Gastroesophageal sphincter (tissue), 4 donors: ENCODE measurements around the gene ARID1B. TPM values are rescaled to one million over a fixed set of nuclear protein-coding genes. Genes with fewer than 3 reads are reported as not detected.

Source experiments
- ATAC-seq: fragments of 150-250 bp; one replicate; pipeline ENCODE4 v1.9.1; 2016; ENCODE audit warnings: mild to moderate bottlenecking, moderate library complexity
- H3K27ac ChIP-seq, 4 donors: fragments of 200-600 bp; sonication (generic) in 3 of 4; 1 replicate in 3 of 4; 2 replicates in 1 of 4; pipeline ENCODE4 v1.5.1; 2016 to 2019
- H3K27me3 ChIP-seq: fragments of 200-600 bp; sonication (generic); one replicate; pipeline ENCODE4 v1.5.1; 2019
- H3K36me3 ChIP-seq, 2 donors: fragments of 200-600 bp; sonication (generic); one replicate each; pipeline ENCODE4 v1.5.1; 2019; ENCODE audit warnings: control low read depth in 1 of 2
- H3K4me1 ChIP-seq, 3 donors: fragments of 200-600 bp; sonication (generic); 1 replicate in 2 of 3; 2 replicates in 1 of 3; pipeline ENCODE4 v1.5.1; 2016 to 2019; ENCODE audit warnings: control low read depth in 2 of 3
- H3K4me3 ChIP-seq, 2 donors: fragments of 200-600 bp; sonication (generic); one replicate each; pipeline ENCODE4 v1.5.1; 2019; ENCODE audit warnings: mild to moderate bottlenecking in 1 of 2, moderate library complexity in 1 of 2
- H3K9me3 ChIP-seq, 3 donors: fragments of 200-600 bp; sonication (generic); one replicate each; pipeline ENCODE4 v1.5.1; 2017 to 2019; ENCODE audit warnings: control low read depth in 2 of 3
- EP300 ChIP-seq: sonication (generic); formaldehyde crosslinking; IDR thresholded peaks from one replicate; pipeline ENCODE4 v1.6.1; 2017; ENCODE audit warnings: antibody characterized with exemption, mild to moderate bottlenecking
- POLR2A ChIP-seq, 2 donors: fragments of 450-650 bp; IDR thresholded peaks; one replicate each; pipeline ENCODE4 v1.6.1; 2017; ENCODE audit warnings: antibody characterized with exemption in 2 of 2, mild to moderate bottlenecking in 2 of 2, moderate library complexity in 1 of 2
- POLR2AphosphoS5 ChIP-seq: sonication (generic); formaldehyde crosslinking; IDR thresholded peaks from one replicate; pipeline ENCODE4 v1.6.1; 2017; ENCODE audit warnings: antibody characterized with exemption
- WGBS, 2 donors: methylation state at CpG; one replicate each; pipeline ENCODE4 v1.1.5; 2018; ENCODE audit warnings: low coverage in 1 of 2; 5-methylcytosine and 5-hydroxymethylcytosine counted together
- total RNA-seq, 4 donors: library from RNA; depleted of rRNA; stranded (reverse); fragments of >200 nt; gene quantifications; one replicate each; pipeline ENCODE4 v1.1.0, GENCODE V29; 2016
- TF ChIP-seq, protein P1 (sequence below), 4 experiments: fragments of 200-600 bp in 2 of 4; fragments of 450-650 bp in 2 of 4; sonication (generic) in 1 of 4; IDR thresholded peaks; one replicate each; pipeline ENCODE4 v1.5.1; 2017 to 2019; ENCODE audit warnings: antibody characterized with exemption in 4 of 4, mild to moderate bottlenecking in 2 of 4, moderate library complexity in 2 of 4

Gene ARID1B
- total RNA-seq, 4 donors from 2014 or later = 40.0 to 106 (median 79.7) TPM

DNA sequence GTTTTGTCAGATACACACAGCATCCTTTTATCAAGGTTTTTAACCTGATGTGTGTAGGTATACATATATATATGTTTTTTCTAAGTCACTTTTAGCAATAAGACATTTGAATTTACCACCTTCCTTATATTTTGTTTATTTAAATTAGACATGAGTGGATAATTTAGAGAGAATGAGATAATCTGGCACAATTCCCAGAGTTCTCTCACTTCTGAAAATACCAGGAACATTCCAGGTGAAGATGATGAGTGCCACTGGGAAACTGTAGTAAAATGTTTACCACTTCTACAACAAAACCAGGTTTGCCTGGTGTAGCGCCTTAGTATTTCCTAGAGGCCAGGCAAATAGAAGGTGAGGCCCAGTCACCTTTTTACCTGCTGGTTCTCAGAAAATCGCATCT lies 356.7 kb downstream of the ARID1B start:
- WGBS, 2 donors = 83% methylated on average over 2 of the region's 2 CpGs
- TF ChIP-seq EP300 (no peak), POLR2AphosphoS5 (no peak), POLR2A (IDR thresholded peaks at IDR 0.05) (no peak)
- TF ChIP-seq, protein P1, sequence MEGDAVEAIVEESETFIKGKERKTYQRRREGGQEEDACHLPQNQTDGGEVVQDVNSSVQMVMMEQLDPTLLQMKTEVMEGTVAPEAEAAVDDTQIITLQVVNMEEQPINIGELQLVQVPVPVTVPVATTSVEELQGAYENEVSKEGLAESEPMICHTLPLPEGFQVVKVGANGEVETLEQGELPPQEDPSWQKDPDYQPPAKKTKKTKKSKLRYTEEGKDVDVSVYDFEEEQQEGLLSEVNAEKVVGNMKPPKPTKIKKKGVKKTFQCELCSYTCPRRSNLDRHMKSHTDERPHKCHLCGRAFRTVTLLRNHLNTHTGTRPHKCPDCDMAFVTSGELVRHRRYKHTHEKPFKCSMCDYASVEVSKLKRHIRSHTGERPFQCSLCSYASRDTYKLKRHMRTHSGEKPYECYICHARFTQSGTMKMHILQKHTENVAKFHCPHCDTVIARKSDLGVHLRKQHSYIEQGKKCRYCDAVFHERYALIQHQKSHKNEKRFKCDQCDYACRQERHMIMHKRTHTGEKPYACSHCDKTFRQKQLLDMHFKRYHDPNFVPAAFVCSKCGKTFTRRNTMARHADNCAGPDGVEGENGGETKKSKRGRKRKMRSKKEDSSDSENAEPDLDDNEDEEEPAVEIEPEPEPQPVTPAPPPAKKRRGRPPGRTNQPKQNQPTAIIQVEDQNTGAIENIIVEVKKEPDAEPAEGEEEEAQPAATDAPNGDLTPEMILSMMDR (IDR thresholded peaks at IDR 0.05) = no peak
- Histone ChIP-seq H3K27ac (peak overlapping the region in 2 of 4 donors; percentile 33 to 42), H3K36me3 (peaks cover 0 to 38% of the 10 kb centered on the region in 2 donors), H3K4me3 (no peak overlapping the region), H3K9me3 (no peaks in the 10 kb centered on the region), H3K27me3 (no peaks in the 10 kb centered on the region), H3K4me1 (peaks cover 0 to 21% (median 3%) of the 10 kb centered on the region in 3 donors)
- no peak for ATAC-seq

DNA sequence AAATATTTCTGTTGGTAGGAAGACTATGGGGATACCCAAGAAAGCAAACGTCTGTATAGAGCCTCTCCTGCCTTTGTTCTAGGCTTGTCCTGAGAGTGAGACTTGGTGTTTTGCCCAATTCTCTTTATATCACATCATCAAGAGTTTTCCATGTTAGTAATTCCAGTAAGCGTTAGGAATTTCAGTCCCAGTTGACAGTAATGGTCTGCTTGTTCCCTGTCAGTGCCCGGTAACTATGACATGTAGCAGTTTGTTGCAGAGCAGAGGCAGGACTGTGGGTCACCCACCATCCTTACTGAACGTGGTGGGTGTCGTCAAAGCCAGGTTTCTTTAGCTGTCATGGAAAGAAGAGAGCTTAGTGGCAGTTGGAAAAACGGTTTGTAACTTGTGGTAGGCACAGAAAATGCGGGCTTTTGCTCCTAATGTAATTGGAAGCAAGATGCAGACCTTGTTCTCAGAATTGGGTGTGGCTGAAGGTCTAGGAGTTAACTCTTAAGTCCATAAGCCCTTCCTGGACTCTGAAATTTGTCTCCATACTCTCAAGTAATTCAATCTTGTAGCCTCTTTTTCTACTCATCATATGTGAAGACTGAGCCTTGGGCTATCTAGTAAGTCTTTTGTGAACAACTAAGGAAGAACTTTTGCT lies 357.3 kb downstream of the ARID1B start:
- TF ChIP-seq POLR2AphosphoS5 (peak; percentile 78), POLR2A (IDR thresholded peaks at IDR 0.05) (no peak)
- 33 to 53% methylated on average over 6 to 7 of the region's 7 CpGs for WGBS, 2 donors
- Histone ChIP-seq H3K27ac (peak overlapping the region in 3 of 4 donors; percentile 12 to 42 (median 33)), H3K4me3 (no peak overlapping the region), H3K27me3 (no peaks in the 10 kb centered on the region), H3K4me1 (peaks cover 0 to 19% (median 3%) of the 10 kb centered on the region in 3 donors), H3K36me3 (peaks cover 0 to 43% of the 10 kb centered on the region in 2 donors), H3K9me3 (no peaks in the 10 kb centered on the region)
- ATAC-seq = no peak

DNA sequence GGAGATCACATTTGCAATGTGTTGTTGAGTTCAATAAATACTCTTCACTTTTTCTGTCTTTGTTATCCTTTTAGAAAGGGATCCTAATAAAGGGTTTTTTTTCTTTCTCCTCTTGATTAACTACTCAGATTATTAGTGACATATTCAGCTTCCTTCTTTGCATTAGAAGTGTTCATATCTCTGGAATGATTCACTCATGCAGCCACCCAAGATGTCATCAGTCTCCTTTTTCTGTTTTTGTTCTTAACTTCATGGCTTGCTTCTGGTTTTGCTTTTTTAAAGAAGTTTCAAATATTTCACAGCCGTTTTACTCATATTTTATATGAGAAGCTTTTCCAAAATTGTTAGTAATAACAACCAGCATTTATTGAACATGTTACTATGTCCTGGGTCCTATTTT lies 358.5 kb downstream of the ARID1B start:
- Histone ChIP-seq H3K36me3 (peaks cover 0 to 53% of the 10 kb centered on the region in 2 donors), H3K9me3 (no peaks in the 10 kb centered on the region), H3K4me1 (peaks cover 0 to 14% (median 3%) of the 10 kb centered on the region in 3 donors), H3K27me3 (no peaks in the 10 kb centered on the region), H3K27ac (no peak overlapping the region), H3K4me3 (no peak overlapping the region)
- ATAC-seq = no peak
- TF ChIP-seq POLR2AphosphoS5 (no peak), POLR2A (IDR thresholded peaks at IDR 0.05) (no peak)
- 38 to 67% methylated on average over 1 of the region's 1 CpG for WGBS, 2 donors

DNA sequence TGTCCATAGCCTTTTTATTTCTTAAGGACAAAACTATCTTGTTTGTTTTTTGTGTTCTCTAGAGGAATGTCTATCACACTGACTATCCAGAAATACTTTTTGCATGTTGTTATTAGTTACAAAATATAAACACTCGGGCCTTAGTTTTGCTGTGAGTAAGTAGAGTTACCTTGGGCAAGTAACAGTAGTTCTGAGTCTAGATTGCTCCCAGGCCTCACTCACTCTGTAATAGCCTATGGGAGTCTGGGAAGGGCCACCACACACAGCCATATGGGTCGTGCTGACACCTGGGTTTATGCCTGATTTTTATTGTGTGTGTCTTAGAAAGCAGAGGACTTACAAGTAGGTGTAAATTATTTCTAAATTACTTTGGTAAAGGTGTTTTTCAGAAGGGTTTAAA lies 360.3 kb downstream of the ARID1B start:
- peaks cover 0 to 14% (median 3%) of the 10 kb centered on the region in 3 donors for H3K4me1 ChIP-seq
- WGBS, 2 donors = 80% methylated on average over 2 of the region's 2 CpGs
- TF ChIP-seq EP300 (no peak), POLR2AphosphoS5 (no peak), POLR2A (IDR thresholded peaks at IDR 0.05) (no peak)
- TF ChIP-seq, protein P1 (IDR thresholded peaks at IDR 0.05) = no peak
- H3K9me3 ChIP-seq = no peaks in the 10 kb centered on the region
- no peak for ATAC-seq
- H3K27ac ChIP-seq = no peak overlapping the region
- no peak overlapping the region for H3K4me3 ChIP-seq
- H3K27me3 ChIP-seq = no peaks in the 10 kb centered on the region
- peaks cover 0 to 60% of the 10 kb centered on the region in 2 donors for H3K36me3 ChIP-seq

DNA sequence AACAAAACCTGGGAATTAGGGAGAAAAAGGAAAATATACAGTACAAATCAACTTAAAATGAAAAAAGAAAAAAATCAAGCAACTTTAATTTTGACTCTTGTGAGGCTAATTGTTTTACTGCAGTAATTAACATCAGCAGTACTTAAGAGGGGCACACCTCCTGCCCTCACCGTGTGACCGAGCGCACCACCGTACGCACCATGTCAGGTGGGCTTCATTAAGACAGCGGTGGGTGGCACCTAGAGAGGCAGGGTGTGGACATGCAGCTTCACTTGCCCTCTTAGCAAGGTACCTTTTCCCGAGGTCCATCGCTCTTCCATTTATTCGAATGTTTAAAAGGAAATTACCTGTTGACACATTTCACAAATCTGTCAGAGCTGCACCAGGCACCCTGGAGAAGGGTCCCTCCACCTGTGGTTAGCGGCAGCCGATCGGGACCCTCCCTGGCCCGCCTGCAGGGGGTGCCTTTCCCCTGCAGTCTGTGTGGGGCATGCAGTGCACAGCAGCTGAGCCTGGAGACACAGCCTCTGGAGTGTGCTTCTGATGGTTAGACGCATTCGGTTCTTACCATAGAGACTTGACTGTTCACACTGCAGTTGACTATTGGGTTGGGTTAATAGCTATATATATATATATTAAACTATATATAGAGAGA lies 362.0 kb downstream of the ARID1B start:
- no peak for TF ChIP-seq POLR2A (IDR thresholded peaks at IDR 0.05)
- TF ChIP-seq, protein P1 (IDR thresholded peaks at IDR 0.05) = peak in 1 of 4 experiments; percentile 33
- peaks cover 0 to 43% of the 10 kb centered on the region in 2 donors for H3K36me3 ChIP-seq

More for the DNA sequence above, 362.0 kb downstream of the ARID1B start:
- Histone ChIP-seq H3K27me3 (no peaks in the 10 kb centered on the region), H3K4me1 (peaks cover 0 to 24% (median 7%) of the 10 kb centered on the region in 3 donors), H3K4me3 (no peak overlapping the region), H3K9me3 (no peaks in the 10 kb centered on the region), H3K27ac (no peak overlapping the region)
- 90 to 93% methylated on average over 9 to 10 of the region's 15 CpGs for WGBS, 2 donors
- ATAC-seq = no peak
